IMR-90 (cell line): ENCODE data around the gene CKS1B. TPM values are rescaled to one million over a fixed set of nuclear protein-coding genes. Genes with fewer than 3 reads are reported as not detected.
A peak's percentile ranks its signal among the peaks of the same experiment; 100 is the strongest.

ENCODE experiments used
- ATAC-seq: fragments of 200-7000 bp; cut with Tn5 transposase; 2 replicates; pipeline ENCODE4 v1.9.1; 2020; ENCODE audit warnings: low read depth, mild to moderate bottlenecking, moderate library complexity
- BruUV-seq: library from RNA; stranded (reverse); fragments of 400-500 nt; replicated peaks from 2 replicates; lab custom pipeline; 2021; lab: Mats Ljungman, UMichigan
- CTCF ChIA-PET: fragments of 300-600 bp; formaldehyde crosslinking; extraction: SDS; loops from one replicate; lab custom pipeline; 2021; ENCODE audit warnings: antibody characterized with exemption; lab: Yijun Ruan, JAX
- POLR2A ChIA-PET: fragments of 300-600 bp; sonication (Branson Sonifier 250); formaldehyde crosslinking; loops from one replicate; lab custom pipeline; 2022; ENCODE audit warnings: antibody characterized with exemption; ENCODE audit not compliant: unreplicated experiment; lab: Charles Lee
- DNase-seq: peaks from one replicate; pipeline ENCODE4 v3.0.0; 2013
- H2AFZ ChIP-seq: replicated peaks from 2 replicates; pipeline ENCODE3; 2013; ENCODE audit warnings: low read length, mild to moderate bottlenecking; ENCODE audit not compliant: poor library complexity
- H2AK5ac ChIP-seq: 2 replicates; pipeline ENCODE4 v1.6.1; 2013; ENCODE audit warnings: low read depth, low read length, inconsistent platforms
- H2AK9ac ChIP-seq: replicated peaks from 2 replicates; pipeline ENCODE3; 2013; ENCODE audit warnings: mild to moderate bottlenecking, low read depth, low read length, moderate library complexity; ENCODE audit not compliant: poor library complexity
- H2BK120ac ChIP-seq: 2 replicates; pipeline ENCODE4 v1.6.1; 2013; ENCODE audit warnings: low read depth, low read length, inconsistent platforms
- H2BK15ac ChIP-seq: 3 replicates; pipeline ENCODE4 v1.6.1; 2013; ENCODE audit warnings: low read depth, low read length, inconsistent platforms
- H2BK20ac ChIP-seq: 2 replicates; pipeline ENCODE4 v1.6.1; 2013; ENCODE audit warnings: low read depth, mild to moderate bottlenecking, inconsistent platforms, low read length, moderate library complexity
- H2BK5ac ChIP-seq: 2 replicates; pipeline ENCODE4 v1.6.1; 2013; ENCODE audit warnings: mild to moderate bottlenecking, low read depth, low read length, inconsistent platforms; ENCODE audit not compliant: poor library complexity, severe bottlenecking
- H3K14ac ChIP-seq: replicated peaks from 2 replicates; pipeline ENCODE4 v1.6.1; 2013; ENCODE audit warnings: low read depth, low read length, inconsistent platforms
- H3K18ac ChIP-seq: 2 replicates; pipeline ENCODE4 v1.6.1; 2013; ENCODE audit warnings: low read depth, low read length, control low read depth
- H3K23ac ChIP-seq: 2 replicates; pipeline ENCODE4 v1.6.1; 2013; ENCODE audit warnings: low read depth, low read length, inconsistent platforms
- H3K27ac ChIP-seq: 2 replicates; pipeline ENCODE4 v1.5.1; 2013; ENCODE audit warnings: mild to moderate bottlenecking, control low read depth, low read length; ENCODE audit not compliant: insufficient read depth
- H3K27me3 ChIP-seq: 2 replicates; pipeline ENCODE4 v1.6.1; 2013; ENCODE audit warnings: low read length; ENCODE audit not compliant: control insufficient read depth, insufficient read depth
- H3K36me3 ChIP-seq: 2 replicates; pipeline ENCODE4 v1.6.1; 2013; ENCODE audit warnings: low read length, mixed read lengths; ENCODE audit not compliant: control insufficient read depth, insufficient read depth
- H3K4ac ChIP-seq: 2 replicates; pipeline ENCODE4 v1.6.1; 2013; ENCODE audit warnings: low read depth, low read length, inconsistent platforms
- H3K4me1 ChIP-seq: 2 replicates; pipeline ENCODE4 v1.6.1; 2013; ENCODE audit warnings: low read length, mixed read lengths; ENCODE audit not compliant: control insufficient read depth, insufficient read depth
- H3K4me2 ChIP-seq: 2 replicates; pipeline ENCODE4 v1.6.1; 2013; ENCODE audit warnings: low read depth, mild to moderate bottlenecking, control low read depth, low read length, moderate library complexity
- H3K4me3 ChIP-seq: 2 replicates; pipeline ENCODE4 v1.5.1; 2013; ENCODE audit warnings: low read depth, mild to moderate bottlenecking, control low read depth, low read length, moderate library complexity; ENCODE audit not compliant: insufficient read depth
- H3K56ac ChIP-seq: 2 replicates; pipeline ENCODE4 v1.6.1; 2013; ENCODE audit warnings: low read length, inconsistent platforms; ENCODE audit not compliant: insufficient read depth; ENCODE audit errors: extremely low read depth
- H3K79me1 ChIP-seq, 2 experiments: 2 replicates each; pipeline ENCODE4 v1.6.1; 2013; ENCODE audit warnings: low read length in 2 of 2, inconsistent platforms in 1 of 2, low read depth in 1 of 2
- H3K9ac ChIP-seq: 2 replicates; pipeline ENCODE4 v1.6.1; 2013; ENCODE audit warnings: low read depth, low read length, control low read depth
- H3K9me1 ChIP-seq: 2 replicates; pipeline ENCODE4 v1.6.1; 2013; ENCODE audit warnings: low read length, inconsistent platforms; ENCODE audit not compliant: insufficient read depth
- H3K9me3 ChIP-seq: 2 replicates; pipeline ENCODE4 v1.6.1; 2013; ENCODE audit warnings: low read length; ENCODE audit not compliant: control insufficient read depth, insufficient read depth
- H4K20me1 ChIP-seq: 2 replicates; pipeline ENCODE4 v1.6.1; 2013; ENCODE audit warnings: low read length, inconsistent platforms; ENCODE audit not compliant: insufficient read depth
- H4K5ac ChIP-seq: 2 replicates; pipeline ENCODE4 v1.6.1; 2013; ENCODE audit warnings: mild to moderate bottlenecking, low read depth, low read length, control low read depth
- H4K8ac ChIP-seq, 2 experiments: 2 replicates each; pipeline ENCODE4 v1.6.1; 2013; ENCODE audit warnings: low read depth in 2 of 2, low read length in 2 of 2, control low read depth in 1 of 2, inconsistent platforms in 1 of 2
- H4K91ac ChIP-seq: 2 replicates; pipeline ENCODE4 v1.6.1; 2013; ENCODE audit warnings: low read depth, low read length, inconsistent platforms; ENCODE audit not compliant: insufficient read depth
- BHLHE40 ChIP-seq: fragments of 150-350 bp; IDR thresholded peaks from 2 replicates; pipeline ENCODE4 v1.6.1; 2016; ENCODE audit warnings: mild to moderate bottlenecking, low read depth, low read length
- CEBPB ChIP-seq: IDR thresholded peaks from 2 replicates; pipeline ENCODE4 v1.6.1; 2012; ENCODE audit warnings: low read depth, low read length, improper control_type of control experiment
- CHD1 ChIP-seq: IDR thresholded peaks from 2 replicates; pipeline ENCODE4 v1.6.1; 2012; ENCODE audit warnings: low read depth, low read length, improper control_type of control experiment
- CTCF ChIP-seq: conservative IDR thresholded peaks from 2 replicates; pipeline ENCODE4 v1.5.1; 2012; ENCODE audit warnings: mild to moderate bottlenecking, low read depth, low read length, improper control_type of control experiment
- ELK1 ChIP-seq: fragments of 150-350 bp; IDR thresholded peaks from 2 replicates; pipeline ENCODE4 v1.6.1; 2016; ENCODE audit warnings: low read depth, mild to moderate bottlenecking, low read length, moderate library complexity, borderline replicate concordance
- FOS ChIP-seq: fragments of 150-350 bp; IDR thresholded peaks from 2 replicates; pipeline ENCODE4 v1.6.1; 2016; ENCODE audit warnings: low read depth, low read length
- MAFK ChIP-seq: IDR thresholded peaks from 2 replicates; pipeline ENCODE4 v1.6.1; 2012; ENCODE audit warnings: low read depth, low read length, improper control_type of control experiment
- MAZ ChIP-seq: IDR thresholded peaks from 2 replicates; pipeline ENCODE4 v1.6.1; 2012; ENCODE audit warnings: low read depth, mild to moderate bottlenecking, low read length, improper control_type of control experiment, moderate library complexity, borderline replicate concordance
- MXI1 ChIP-seq: IDR thresholded peaks from 2 replicates; pipeline ENCODE4 v1.6.1; 2012; ENCODE audit warnings: low read depth, mild to moderate bottlenecking, low read length, moderate library complexity, borderline replicate concordance
- NFE2L2 ChIP-seq: fragments of 150-350 bp; IDR thresholded peaks from 2 replicates; pipeline ENCODE4 v1.6.1; 2016; ENCODE audit warnings: low read depth, mild to moderate bottlenecking, low read length
- POLR2A ChIP-seq: IDR thresholded peaks from 2 replicates; pipeline ENCODE4 v1.6.1; 2012; ENCODE audit warnings: mild to moderate bottlenecking, low read depth, low read length
- RAD21 ChIP-seq: IDR thresholded peaks from 2 replicates; pipeline ENCODE4 v1.6.1; 2012; ENCODE audit warnings: low read length, improper control_type of control experiment
- RCOR1 ChIP-seq: IDR thresholded peaks from 2 replicates; pipeline ENCODE4 v1.6.1; 2012; ENCODE audit warnings: mild to moderate bottlenecking, low read length, improper control_type of control experiment; ENCODE audit not compliant: insufficient replicate concordance
- RFX5 ChIP-seq: IDR thresholded peaks from 2 replicates; pipeline ENCODE4 v1.8.0; 2012; ENCODE audit warnings: low read depth, mild to moderate bottlenecking, low read length, moderate library complexity
- SMC3 ChIP-seq: fragments of 150-350 bp; IDR thresholded peaks from 2 replicates; pipeline ENCODE4 v1.6.1; 2016; ENCODE audit warnings: low read depth, mild to moderate bottlenecking, antibody characterized with exemption, low read length, moderate library complexity
- USF2 ChIP-seq: fragments of 150-350 bp; IDR thresholded peaks from 2 replicates; pipeline ENCODE4 v1.6.1; 2017; ENCODE audit warnings: mild to moderate bottlenecking, antibody characterized with exemption, low read length, low read depth
- WGBS, 2 experiments: methylation state at CpG; one replicate each; pipeline versions ENCODE4 v1.1.5 to v1.1.7; 2013; ENCODE audit warnings: missing lambda C conversion rate in 2 of 2; ENCODE audit not compliant: insufficient read length in 1 of 2; ENCODE audit errors: extremely low coverage in 2 of 2; 5-methylcytosine and 5-hydroxymethylcytosine counted together
- dilution Hi-C: fragments of 300-500 bp; cut with HindIII; formaldehyde crosslinking; loops from one replicate; pipeline ENCODE4 v1.14.3; 2018; ENCODE audit warnings: low sequenced_read_pairs; ENCODE audit not compliant: unreplicated experiment
- in situ Hi-C: fragments of 300-500 bp; cut with MboI; formaldehyde crosslinking; loops from 3 replicates; pipeline ENCODE4 v1.14.3; 2019; ENCODE audit warnings: low sequenced_read_pairs, inconsistent platforms, mixed read lengths
- intact Hi-C: fragments of 100-400 bp; cut with micrococcal nuclease; formaldehyde crosslinking; loops from 2 replicates; pipeline ENCODE4 v1.10.0; 2022
- polyA plus RNA-seq, 3 experiments: library from polyadenylated mRNA; depleted of rRNA; stranded (reverse); fragments of >200 nt; gene quantifications; 2 replicates each; pipeline ENCODE4 v1.2.3, GENCODE V29; 2012; ENCODE audit warnings: low replicate concordance in 1 of 3
- total RNA-seq: library from RNA; depleted of rRNA; stranded (reverse); fragments of >200 nt; gene quantifications from 2 replicates; pipeline ENCODE4 v1.2.3, GENCODE V29; 2012

Gene CKS1B
- total and polyA plus RNA-seq, 2 of the 4 experiments (the other 2 are of a cell fraction) = 140 to 195 TPM

- H4K20me1 ChIP-seq = peaks cover 39% of the 10 kb centered on the region
- peaks cover 12% of the 10 kb centered on the region for H3K4me1 ChIP-seq
- H2BK15ac ChIP-seq = no peak overlapping the region
- DNase-seq (no peak), ATAC-seq (no peak)
- H3K23ac ChIP-seq = peak overlapping the region; percentile 61
- dilution Hi-C loops (no loop called here), intact Hi-C loops (no loop called here), in situ Hi-C loops (no loop called here)
- no peaks in the 10 kb centered on the region for H3K9me1 ChIP-seq
- no peak overlapping the region for H2BK20ac ChIP-seq
- H3K79me1 ChIP-seq = peaks cover 30 to 75% of the 10 kb centered on the region in 2 experiments
- no peak overlapping the region for H2BK120ac ChIP-seq
- no peak overlapping the region for H3K56ac ChIP-seq
- H2BK5ac ChIP-seq = no peak overlapping the region
- no peak overlapping the region for H3K4me3 ChIP-seq
- no peak overlapping the region for H2AFZ ChIP-seq
- no peak overlapping the region for H3K14ac ChIP-seq
- TF ChIP-seq ELK1 (no peak), CEBPB (no peak), FOS (no peak), MXI1 (no peak), USF2 (no peak), CHD1 (no peak), MAFK (no peak), NFE2L2 (no peak), BHLHE40 (no peak), MAZ (no peak), SMC3 (no peak), RFX5 (no peak), POLR2A (no peak), RCOR1 (no peak), RAD21 (no peak), CTCF (no peak)
- no TSS peak for BruUV-seq
- peaks cover 63% of the 10 kb centered on the region for H3K36me3 ChIP-seq
- WGBS, 2 experiments = 40% methylated on average over 1 of the region's 8 CpGs; no CpG with 5 or more reads in 1 of the 2 experiments
- H2AK5ac ChIP-seq = peak overlapping the region; percentile 20; the same call in 1 of the 2 replicates
- POLR2A ChIA-PET = no interaction called here
- H3K4me2 ChIP-seq = no peak overlapping the region
- H4K91ac ChIP-seq = no peak overlapping the region
- CTCF ChIA-PET = interaction anchor here (1.1 kb wide), 1 partner anchor 8 kb away, joined by 3 read pairs; the partner anchor contains the start of gene PBXIP1
- no peaks in the 10 kb centered on the region for H3K27me3 ChIP-seq
- H2AK9ac ChIP-seq = no peak overlapping the region
- no peak overlapping the region for H4K8ac ChIP-seq
- no peak overlapping the region for H3K27ac ChIP-seq
- H3K4ac ChIP-seq = no peak overlapping the region
- H3K9me3 ChIP-seq = no peaks in the 10 kb centered on the region
- no peak overlapping the region for H3K18ac ChIP-seq
- H4K5ac ChIP-seq = no peak overlapping the region
- H3K9ac ChIP-seq = no peak overlapping the region
These were observed 10.8 kb upstream of the CKS1B start for GRCh38 chr1:154963643-154964042.
